H9 (cell line): ENCODE results near the gene TPD52L1. TPM values are rescaled to one million over a fixed set of nuclear protein-coding genes. Genes with fewer than 3 reads are reported as not detected.

Experiments
- DNase-seq: peaks from one replicate; pipeline ENCODE4 v3.0.0-alpha.2; 2017
- H2AFZ ChIP-seq: one replicate; pipeline ENCODE4 v1.6.1; 2013; ENCODE audit warnings: mild to moderate bottlenecking, low read length, control low read depth, moderate library complexity
- H2AK5ac ChIP-seq: 2 replicates; pipeline ENCODE4 v1.6.1; 2013; ENCODE audit warnings: low read length, control low read depth, mixed read lengths; ENCODE audit not compliant: insufficient read length
- H2BK120ac ChIP-seq: one replicate; pipeline ENCODE4 v1.6.1; 2013; ENCODE audit warnings: low read depth, mild to moderate bottlenecking, low read length, control low read depth, inconsistent platforms; ENCODE audit not compliant: poor library complexity, severe bottlenecking
- H2BK12ac ChIP-seq: 2 replicates; pipeline ENCODE4 v1.6.1; 2013; ENCODE audit warnings: low read length, control low read depth, mixed read lengths, low read depth; ENCODE audit not compliant: insufficient read length
- H2BK15ac ChIP-seq: 2 replicates; pipeline ENCODE4 v1.6.1; 2013; ENCODE audit warnings: low read depth, low read length, control low read depth
- H2BK20ac ChIP-seq: one replicate; pipeline ENCODE4 v1.6.1; 2013; ENCODE audit warnings: low read depth, mild to moderate bottlenecking, low read length, control low read depth, inconsistent platforms; ENCODE audit not compliant: poor library complexity, severe bottlenecking
- H2BK5ac ChIP-seq: 2 replicates; pipeline ENCODE4 v1.6.1; 2013; ENCODE audit warnings: low read length, control low read depth, mixed read lengths; ENCODE audit not compliant: insufficient read length
- H3K14ac ChIP-seq: 2 replicates; pipeline ENCODE4 v1.6.1; 2013; ENCODE audit warnings: low read length, control low read depth; ENCODE audit not compliant: insufficient read depth
- H3K18ac ChIP-seq: 2 replicates; pipeline ENCODE4 v1.6.1; 2013; ENCODE audit warnings: low read depth, mild to moderate bottlenecking, mixed read lengths, low read length, control low read depth; ENCODE audit not compliant: insufficient read length
- H3K23ac ChIP-seq: 2 replicates; pipeline ENCODE4 v1.6.1; 2013; ENCODE audit warnings: low read length, control low read depth, mixed read lengths, low read depth; ENCODE audit not compliant: insufficient read length
- H3K23me2 ChIP-seq: 2 replicates; pipeline ENCODE4 v1.6.1; 2013; ENCODE audit warnings: low read depth, mild to moderate bottlenecking, mixed read lengths, low read length, control low read depth; ENCODE audit not compliant: insufficient read length, poor library complexity, severe bottlenecking
- H3K27ac ChIP-seq: 2 replicates; pipeline ENCODE4 v1.5.1; 2013; ENCODE audit warnings: low read length, control low read depth, mixed read lengths, low read depth; ENCODE audit not compliant: insufficient read length
- H3K27me3 ChIP-seq: 2 replicates; pipeline ENCODE4 v1.6.1; 2013; ENCODE audit warnings: low read length, control low read depth, inconsistent platforms; ENCODE audit not compliant: insufficient read depth
- H3K4ac ChIP-seq: 2 replicates; pipeline ENCODE4 v1.6.1; 2013; ENCODE audit warnings: low read depth, mild to moderate bottlenecking, control low read depth, inconsistent platforms, low read length, moderate library complexity
- H3K4me1 ChIP-seq: 2 replicates; pipeline ENCODE4 v1.6.1; 2013; ENCODE audit warnings: low read length, control low read depth, inconsistent platforms; ENCODE audit not compliant: insufficient read depth
- H3K4me2 ChIP-seq: 2 replicates; pipeline ENCODE4 v1.6.1; 2013; ENCODE audit warnings: low read length, control low read depth, mixed read lengths; ENCODE audit not compliant: insufficient read length, insufficient read depth
- H3K56ac ChIP-seq: 2 replicates; pipeline ENCODE4 v1.6.1; 2013; ENCODE audit warnings: low read depth, mild to moderate bottlenecking, mixed read lengths, low read length, control low read depth; ENCODE audit not compliant: insufficient read length
- H3K79me1 ChIP-seq: 2 replicates; pipeline ENCODE4 v1.6.1; 2013; ENCODE audit warnings: low read depth, mild to moderate bottlenecking, moderate library complexity, low read length, control low read depth, inconsistent platforms; ENCODE audit not compliant: insufficient read depth, poor library complexity, severe bottlenecking
- H3K79me2 ChIP-seq: 2 replicates; pipeline ENCODE4 v1.6.1; 2013; ENCODE audit warnings: low read length, control low read depth, inconsistent platforms; ENCODE audit not compliant: insufficient read depth
- H3K9ac ChIP-seq: 2 replicates; pipeline ENCODE4 v1.6.1; 2013; ENCODE audit warnings: low read length, control low read depth, mixed read lengths; ENCODE audit not compliant: insufficient read length; ENCODE audit errors: extremely low read depth
- H3K9me3 ChIP-seq: one replicate; pipeline ENCODE4 v1.6.1; 2013; ENCODE audit warnings: low read depth, low read length, inconsistent platforms; ENCODE audit not compliant: control insufficient read depth
- H3T11ph ChIP-seq: one replicate; pipeline ENCODE4 v1.6.1; 2013; ENCODE audit warnings: mild to moderate bottlenecking, low read length, control low read depth, inconsistent platforms
- H4K20me1 ChIP-seq: one replicate; pipeline ENCODE4 v1.6.1; 2013; ENCODE audit not compliant: control insufficient read depth, insufficient read length, insufficient read depth
- H4K5ac ChIP-seq: 2 replicates; pipeline ENCODE4 v1.6.1; 2013; ENCODE audit warnings: low read depth, mild to moderate bottlenecking, mixed read lengths, low read length, control low read depth; ENCODE audit not compliant: insufficient read length
- H4K8ac ChIP-seq: replicated peaks from 2 replicates; pipeline ENCODE4 v1.6.1; 2013; ENCODE audit warnings: low read length, control low read depth, mixed read lengths, low read depth; ENCODE audit not compliant: insufficient read length
- H4K91ac ChIP-seq: 2 replicates; pipeline ENCODE4 v1.6.1; 2013; ENCODE audit warnings: low read depth, mild to moderate bottlenecking, moderate library complexity, mixed read lengths, low read length, control low read depth; ENCODE audit not compliant: insufficient read length
- H3K27ac Mint-ChIP-seq, 3 experiments: 2 replicates in 2 of 3; 3 replicates in 1 of 3; pipeline ENCODE4 v1.8.0; 2020 to 2021; ENCODE audit warnings: mixed read lengths in 3 of 3, mild to moderate bottlenecking in 1 of 3, moderate library complexity in 1 of 3
- H3K27me3 Mint-ChIP-seq: 2 replicates; pipeline ENCODE4 v1.8.0; 2021; ENCODE audit warnings: low read depth, mild to moderate bottlenecking, moderate library complexity, mixed read lengths
- H3K36me3 Mint-ChIP-seq, 3 experiments: 2 replicates in 2 of 3; 3 replicates in 1 of 3; pipeline ENCODE4 v1.8.0; 2020 to 2021; ENCODE audit warnings: low read depth in 3 of 3, mixed read lengths in 3 of 3; ENCODE audit not compliant: insufficient read depth in 1 of 3
- H3K4me1 Mint-ChIP-seq, 2 experiments: 2 replicates each; pipeline ENCODE4 v1.8.0; 2020; ENCODE audit warnings: mixed read lengths in 2 of 2
- H3K4me3 Mint-ChIP-seq, 2 experiments: 2 replicates in 1 of 2; 3 replicates in 1 of 2; pipeline ENCODE4 v1.8.0; 2020 to 2021; ENCODE audit warnings: mild to moderate bottlenecking in 2 of 2, mixed read lengths in 2 of 2, moderate library complexity in 1 of 2
- H3K9me3 Mint-ChIP-seq, 2 experiments: 2 replicates in 1 of 2; 3 replicates in 1 of 2; pipeline ENCODE4 v1.8.0; 2020; ENCODE audit warnings: mild to moderate bottlenecking in 2 of 2, mixed read lengths in 2 of 2, moderate library complexity in 1 of 2
- CTCF ChIP-seq: fragments of 200-600 bp; sonication (generic); conservative IDR thresholded peaks from 3 replicates; pipeline ENCODE4 v1.8.0; 2021; ENCODE audit warnings: antibody characterized with exemption, mild to moderate bottlenecking
- total RNA-seq: library from RNA; stranded (reverse); gene quantifications from 2 replicates; pipeline ENCODE4 v1.2.1, GENCODE V29; 2021

Gene TPD52L1
- total RNA-seq, 1 experiment from 2014 or later: 6.6 TPM

- H2BK12ac ChIP-seq: no peak overlapping the region
- no peak overlapping the region for H2BK120ac ChIP-seq
- no peak for DNase-seq
- H4K5ac ChIP-seq: no peak overlapping the region
- Mint-ChIP-seq H3K4me1 (peaks cover 16 to 21% of the 10 kb centered on the region in 2 experiments), H3K9me3 (no peaks in the 10 kb centered on the region), H3K27ac (no peak overlapping the region), H3K4me3 (no peak overlapping the region), H3K27me3 (no peaks in the 10 kb centered on the region; the same call in 1 of the 2 replicates), H3K36me3 (no peaks in the 10 kb centered on the region)
- no peak overlapping the region for H2AFZ ChIP-seq
- H3K23ac ChIP-seq: no peak overlapping the region
- no peak overlapping the region for H3K14ac ChIP-seq
- no peak overlapping the region for H3K4ac ChIP-seq
- H3K4me2 ChIP-seq: no peak overlapping the region
- no peak overlapping the region for H3K18ac ChIP-seq
- H3K79me1 ChIP-seq: no peaks in the 10 kb centered on the region
- H3K27me3 ChIP-seq: no peaks in the 10 kb centered on the region
- H2BK15ac ChIP-seq: no peak overlapping the region
- H3K56ac ChIP-seq: no peak overlapping the region
- H3K27ac ChIP-seq: no peak overlapping the region
- H4K91ac ChIP-seq: no peak overlapping the region
- TF ChIP-seq CTCF: no peak
- H3T11ph ChIP-seq: no peak overlapping the region
- no peaks in the 10 kb centered on the region; the same call in 1 of the 2 replicates for H3K79me2 ChIP-seq
- no peaks in the 10 kb centered on the region for H3K23me2 ChIP-seq
- no peak overlapping the region for H2AK5ac ChIP-seq
- no peaks in the 10 kb centered on the region for H4K20me1 ChIP-seq
- no peaks in the 10 kb centered on the region for H3K9me3 ChIP-seq
- H2BK20ac ChIP-seq: no peak overlapping the region
- H3K4me1 ChIP-seq: peaks cover 3% of the 10 kb centered on the region
- H4K8ac ChIP-seq: no peak overlapping the region
- no peak overlapping the region for H2BK5ac ChIP-seq
- H3K9ac ChIP-seq: no peak overlapping the region
These were observed 41.4 kb downstream of the TPD52L1 start for GRCh38 chr6:125194941-125195340.
